NCI-H2227 (cell line): ENCODE results near the gene KCNQ4.

Source experiments
- DNase-seq: peaks from one replicate; lab custom pipeline; 2025; ENCODE audit not compliant: unreplicated experiment; lab: John Stamatoyannopoulos, UW

KCNQ4 gene

DNA sequence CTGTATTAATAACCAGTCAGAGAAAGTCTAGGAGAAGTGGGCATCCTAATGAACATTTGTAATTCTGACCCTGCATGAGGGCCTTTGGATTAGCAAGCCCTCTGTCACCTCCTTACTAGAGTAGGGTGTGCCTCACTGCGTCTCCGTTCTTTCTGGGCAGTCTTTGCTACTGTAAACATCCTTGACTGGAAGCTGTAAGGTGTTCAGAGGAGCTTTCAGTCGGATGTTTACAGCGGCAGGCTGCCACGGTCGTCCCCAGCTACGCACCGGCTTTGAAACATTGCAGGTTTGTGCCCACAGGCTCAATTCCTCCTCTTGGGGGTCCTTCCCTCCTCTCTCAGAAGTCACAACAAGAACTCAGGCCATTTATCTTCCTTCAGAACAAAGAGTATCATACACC is 29.4 kb upstream of the KCNQ4 start:
- no peak for DNase-seq

DNA sequence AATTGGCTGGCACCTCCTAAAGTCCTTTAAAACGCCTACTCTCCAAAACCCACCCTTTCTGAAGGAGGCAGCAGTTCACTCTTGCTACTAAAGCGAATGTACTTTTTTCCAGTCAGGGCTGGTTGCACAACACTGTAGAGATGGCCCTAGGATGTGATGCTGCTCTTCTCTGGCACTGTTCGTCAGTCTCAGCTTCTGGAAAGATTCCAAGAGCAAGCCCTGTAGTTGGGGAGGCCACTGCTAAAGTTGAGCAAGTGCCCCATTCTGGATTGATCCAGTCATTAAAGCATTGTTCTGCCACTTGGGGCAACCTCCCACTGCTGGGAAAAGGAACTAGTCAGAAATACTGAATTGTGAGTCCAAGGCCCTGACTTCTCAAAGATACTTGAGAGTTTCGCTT is 28.5 kb upstream of the KCNQ4 start:
- no peak for DNase-seq

DNA sequence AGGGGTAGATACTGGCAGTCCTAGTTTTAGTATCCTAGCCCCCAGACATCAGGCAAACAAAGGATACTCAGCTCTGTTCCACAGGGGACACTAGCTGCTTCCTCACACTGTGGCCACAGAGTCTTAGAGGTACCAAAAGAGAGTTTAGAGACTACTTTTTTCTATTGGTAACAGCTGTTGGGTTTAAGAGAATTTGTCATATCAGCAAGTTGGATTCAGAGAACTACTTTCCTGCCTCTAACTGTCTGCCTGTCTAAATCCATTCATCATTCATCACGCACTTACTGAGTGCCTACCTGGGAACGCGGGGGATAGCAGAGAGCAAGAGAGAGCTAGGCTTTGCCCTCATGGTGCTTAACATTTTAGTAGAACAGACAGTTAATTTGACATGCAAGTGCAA is 27.1 kb upstream of the KCNQ4 start:
- no peak for DNase-seq

DNA sequence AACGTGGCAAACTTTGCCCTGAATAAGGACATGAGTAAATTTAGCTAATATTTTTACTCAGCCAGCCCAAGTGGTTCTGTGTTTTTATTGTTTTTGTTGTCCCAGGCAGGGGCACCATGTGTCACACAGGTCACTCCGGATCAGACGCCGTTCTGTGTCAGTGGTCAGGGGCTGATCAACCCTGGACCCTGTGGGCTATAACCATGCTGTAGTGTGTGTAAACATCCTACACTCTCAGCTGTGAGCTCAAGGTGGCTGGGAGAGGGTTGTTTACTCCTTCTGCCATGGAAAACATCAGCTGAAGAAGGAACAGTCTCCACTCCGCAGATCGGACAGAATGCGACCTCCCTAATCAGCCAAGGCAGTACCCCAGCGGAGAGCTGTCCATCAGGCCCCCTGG is 26.5 kb upstream of the KCNQ4 start:
- no peak for DNase-seq

DNA sequence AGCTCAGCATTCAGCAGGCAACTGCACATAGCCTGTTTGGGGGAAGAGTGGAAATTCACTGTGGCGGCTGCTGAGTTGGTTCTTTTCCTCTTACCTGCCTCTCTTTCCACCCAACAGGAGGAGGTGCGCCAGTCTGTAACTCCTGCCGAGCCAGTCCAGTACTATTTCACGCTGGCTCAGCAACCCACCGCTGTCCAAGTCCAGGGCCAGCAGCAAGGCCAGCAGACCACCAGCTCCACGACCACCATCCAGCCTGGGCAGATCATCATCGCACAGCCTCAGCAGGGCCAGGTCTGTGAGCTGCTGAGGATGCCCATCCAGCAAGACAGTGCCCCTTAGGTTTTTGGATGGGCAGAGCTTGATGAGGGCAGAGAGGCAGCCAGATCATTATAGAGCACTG is 25.6 kb upstream of the KCNQ4 start:
- DNase-seq, result no peak

DNA sequence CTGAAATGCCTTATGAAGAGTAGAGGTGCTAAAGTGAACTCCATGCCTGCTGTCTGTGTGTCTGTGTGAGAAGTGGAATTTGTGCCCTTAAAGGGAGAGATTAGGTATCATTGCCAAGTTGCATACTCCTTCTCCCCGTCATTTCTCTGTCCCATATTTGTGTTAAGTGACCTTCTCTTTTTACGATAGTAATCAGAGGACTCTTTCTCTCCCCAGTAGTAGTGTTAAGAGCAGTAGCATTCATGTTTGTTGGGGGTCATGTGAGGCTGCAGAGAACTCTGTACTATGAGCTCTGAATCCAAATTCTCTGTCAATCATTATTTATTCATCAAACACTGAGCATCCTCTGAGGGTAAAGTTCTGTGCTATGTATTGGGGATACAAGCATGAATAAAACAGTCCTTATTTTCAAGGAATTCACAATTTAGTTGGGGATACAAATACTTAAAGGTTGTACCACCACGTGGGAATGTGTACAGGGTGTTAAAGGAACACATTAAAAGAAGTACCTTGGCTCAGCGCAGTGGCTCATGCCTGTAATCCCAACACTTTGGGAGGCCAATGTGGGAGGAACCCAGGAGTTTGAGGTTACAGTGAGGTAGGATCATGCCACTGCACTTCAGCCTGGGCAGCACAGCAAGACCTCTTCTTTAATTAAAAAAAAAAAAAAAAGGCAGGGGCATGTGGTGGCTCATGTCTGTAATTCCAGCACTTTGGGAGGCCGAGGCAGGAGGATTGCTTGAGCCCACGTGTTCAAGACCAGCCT is 24.8 kb upstream of the KCNQ4 start:
- no peak for DNase-seq

DNA sequence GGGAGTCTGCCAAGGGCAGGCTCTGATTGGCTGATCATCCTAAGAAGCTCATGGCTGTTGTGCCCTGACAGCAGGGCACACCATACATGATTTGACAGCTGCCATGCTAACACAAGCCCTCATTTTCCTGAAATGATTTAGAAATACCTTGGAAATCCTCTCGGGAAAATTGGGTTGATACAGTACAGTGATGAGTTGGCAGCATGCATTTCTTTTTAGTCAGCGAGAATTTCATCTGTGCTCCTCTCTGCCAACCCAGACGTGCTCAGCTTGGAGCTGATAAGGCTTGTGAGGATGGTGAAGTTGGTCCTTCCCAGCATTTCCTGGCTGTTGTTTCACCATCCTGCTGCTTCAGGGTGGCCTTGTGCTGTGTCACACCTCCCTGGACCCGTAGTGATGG is 22.6 kb upstream of the KCNQ4 start:
- DNase-seq, result no peak

DNA sequence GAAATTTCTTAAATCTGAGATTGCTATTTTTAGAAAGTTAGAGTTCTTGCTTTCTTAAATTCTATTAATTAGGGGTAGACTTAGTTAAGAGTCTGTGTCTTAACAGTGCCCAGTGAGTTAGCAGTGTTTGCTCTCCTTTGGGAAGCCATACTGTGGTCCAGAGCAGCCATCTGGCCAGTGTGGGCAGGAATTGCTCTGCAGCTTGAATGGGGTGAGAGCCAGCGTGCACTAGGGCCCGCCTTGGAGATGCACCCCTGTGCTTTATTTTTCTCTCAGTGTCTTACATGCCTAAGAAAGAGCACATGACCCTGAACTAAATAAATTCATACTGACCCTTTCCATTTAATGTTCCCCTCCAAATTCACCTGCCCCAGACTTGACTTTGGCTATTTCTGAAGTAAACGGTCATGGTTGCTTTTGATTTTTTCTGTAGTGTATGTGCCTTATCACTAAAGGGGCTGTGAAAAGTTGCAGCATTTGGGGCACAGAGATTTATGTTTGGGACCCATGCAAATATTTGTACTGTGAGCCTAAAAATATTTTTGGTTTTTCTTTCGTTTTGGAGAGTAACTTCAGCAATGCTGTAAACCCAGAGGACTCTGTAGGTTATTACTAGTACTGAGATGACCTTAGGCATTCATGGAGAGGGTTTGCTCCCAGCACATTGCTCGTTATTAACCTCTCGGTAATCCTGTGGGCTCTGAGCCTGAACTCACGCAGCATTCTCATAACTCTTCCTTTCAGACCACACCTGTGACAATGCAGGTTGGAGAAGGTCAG is 21.3 kb upstream of the KCNQ4 start:
- no peak for DNase-seq

DNA sequence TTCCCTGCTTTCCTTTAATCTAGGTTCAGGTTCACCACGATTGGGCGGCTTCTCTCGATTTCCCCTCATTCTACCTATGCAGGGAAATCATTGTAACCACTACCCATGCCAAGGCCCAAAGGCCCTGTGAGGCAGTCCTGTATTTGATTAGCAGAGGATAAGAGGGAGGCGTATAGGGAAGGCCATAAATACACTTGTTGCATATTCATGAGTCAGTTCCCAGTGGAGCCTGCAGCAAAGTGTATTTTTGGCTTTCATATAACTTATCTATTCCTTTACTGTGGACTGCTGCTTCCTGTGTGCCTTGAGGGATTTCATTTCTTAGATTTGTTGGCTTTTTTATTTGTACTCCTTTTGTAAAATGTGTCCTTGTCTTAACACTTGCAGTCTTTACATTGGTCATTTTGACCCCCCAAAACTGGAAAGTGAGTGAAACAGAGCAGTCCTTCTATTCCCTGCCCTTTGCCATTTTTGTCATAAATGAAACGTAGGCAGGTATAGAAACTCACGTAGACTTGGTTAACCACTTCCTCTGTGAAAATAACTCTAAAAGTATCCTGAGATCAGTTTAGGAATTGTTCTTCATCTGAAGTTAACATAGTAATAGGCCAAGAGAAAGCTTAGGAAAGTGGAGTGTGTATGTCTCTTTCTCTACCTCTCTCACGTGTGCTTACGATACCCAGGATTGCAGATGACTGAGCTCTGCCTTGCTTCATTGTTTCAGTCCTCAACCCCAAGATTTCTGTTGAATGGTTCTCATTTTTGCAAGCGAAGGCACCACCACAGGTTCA is 19.6 kb upstream of the KCNQ4 start:
- DNase-seq, result no peak

DNA sequence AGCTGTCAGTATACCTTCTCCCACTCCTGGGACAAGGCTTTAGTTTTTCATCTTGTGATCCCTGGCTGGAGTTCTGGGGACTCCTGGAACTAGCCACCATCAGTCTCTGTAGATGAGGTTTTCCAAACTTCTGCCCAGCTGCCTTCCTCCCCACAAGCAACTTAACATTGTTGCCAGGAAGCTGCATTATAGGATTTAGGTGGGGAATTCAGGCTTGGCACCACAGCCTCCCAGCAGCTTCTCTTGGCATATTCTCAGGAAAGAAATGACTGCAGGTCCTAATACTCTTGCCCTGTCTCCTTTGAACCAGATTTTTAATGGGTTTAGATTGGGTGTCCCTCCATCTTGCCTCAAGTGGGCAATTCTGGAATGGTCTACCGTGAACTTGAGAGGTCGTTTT is 18.6 kb upstream of the KCNQ4 start:
- DNase-seq, result no peak

DNA sequence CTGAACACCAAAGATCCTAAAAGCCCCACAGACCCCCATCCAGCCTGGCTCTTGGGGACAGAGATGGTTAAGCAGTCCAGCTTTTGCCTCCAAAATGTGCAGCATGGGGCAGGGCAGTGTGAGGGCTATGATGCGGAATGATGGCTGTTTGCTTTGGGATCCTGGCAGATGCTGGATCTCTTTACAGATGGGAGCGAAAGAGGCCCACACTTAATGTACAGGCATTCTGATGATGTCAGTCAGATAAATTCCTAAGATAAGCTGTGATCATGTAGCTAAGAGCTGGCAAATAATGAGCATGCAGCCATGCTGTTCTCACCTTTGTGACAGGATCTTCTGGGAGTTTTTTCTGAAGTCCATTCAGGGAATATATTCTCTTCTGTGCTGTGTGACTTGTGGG is 17.6 kb upstream of the KCNQ4 start:
- DNase-seq, result no peak

DNA sequence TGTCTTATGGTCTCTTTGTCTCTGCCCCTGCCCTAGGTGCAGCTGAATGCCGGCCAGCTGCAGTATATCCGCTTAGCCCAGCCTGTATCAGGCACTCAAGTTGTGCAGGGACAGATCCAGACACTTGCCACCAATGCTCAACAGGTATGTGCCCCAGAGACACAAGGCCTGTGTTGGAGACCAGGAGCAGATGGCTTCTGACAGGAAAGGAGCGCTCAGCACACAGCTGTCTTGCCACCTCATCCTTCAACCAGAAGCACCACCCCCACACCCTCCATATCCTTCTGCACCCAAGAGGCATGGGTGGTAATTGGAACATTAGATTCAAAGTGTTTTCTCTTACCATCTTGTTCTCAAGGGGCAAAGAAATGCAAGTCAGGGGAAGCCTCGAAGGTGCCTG is 17.0 kb upstream of the KCNQ4 start:
- no peak for DNase-seq

DNA sequence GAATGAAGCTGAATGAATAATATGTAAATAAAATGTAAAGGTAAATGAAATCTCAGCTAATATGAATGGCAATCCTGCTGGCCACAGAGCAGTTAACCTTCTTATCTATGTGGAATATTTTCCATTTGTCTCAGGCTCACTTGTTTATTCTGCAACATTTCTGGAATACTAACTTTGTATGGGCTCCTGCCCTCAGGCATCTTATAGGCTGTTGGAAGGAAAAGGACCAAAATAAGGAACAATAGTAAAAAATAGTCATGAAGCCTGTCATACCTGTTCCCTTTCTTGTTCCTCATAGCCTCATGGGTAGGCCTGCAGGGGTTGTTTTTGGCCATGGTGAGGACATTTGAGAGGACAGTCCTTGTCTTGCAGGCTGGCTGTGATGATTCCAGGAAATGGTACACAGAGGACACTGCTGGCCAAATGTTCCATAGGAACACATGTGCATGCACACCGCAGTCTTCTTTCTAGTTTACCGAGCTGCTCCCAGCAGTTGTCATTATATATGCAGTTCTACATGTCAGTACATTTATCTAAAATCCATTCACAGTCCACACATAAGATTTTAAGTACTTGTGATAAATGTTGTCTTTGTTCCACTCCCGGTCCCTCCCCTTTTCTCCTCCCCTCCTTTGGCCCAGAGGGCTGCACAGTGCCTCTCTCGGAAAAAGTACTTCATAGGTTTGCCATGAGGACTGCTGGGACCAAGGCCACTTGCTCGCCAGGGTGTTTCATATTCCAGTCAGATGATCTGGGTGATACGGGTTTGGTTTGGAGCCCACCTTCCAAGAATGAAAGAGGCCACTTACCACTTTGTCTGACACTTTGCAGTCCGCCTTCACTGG is 15.2 kb upstream of the KCNQ4 start:
- DNase-seq, result no peak

DNA sequence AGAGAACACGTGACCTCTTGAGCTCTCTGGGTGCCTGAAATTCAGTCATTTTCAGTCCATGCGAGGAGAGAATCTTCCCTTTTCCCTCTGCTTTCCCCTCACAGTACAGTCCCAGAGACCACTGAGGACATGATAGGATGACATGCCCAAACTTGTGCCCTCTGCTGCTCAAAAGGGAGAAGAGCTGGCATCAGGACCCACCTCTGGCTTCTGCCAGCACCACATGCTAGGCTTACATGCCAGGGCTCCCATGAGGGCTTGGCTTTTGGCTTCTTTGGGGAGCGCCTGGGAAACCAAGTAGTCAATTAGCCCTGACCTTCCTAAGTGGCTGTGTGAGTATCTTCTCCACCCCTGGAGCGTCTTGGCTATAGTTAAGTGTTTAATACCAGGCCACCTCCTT is 13.8 kb upstream of the KCNQ4 start:
- no peak for DNase-seq

DNA sequence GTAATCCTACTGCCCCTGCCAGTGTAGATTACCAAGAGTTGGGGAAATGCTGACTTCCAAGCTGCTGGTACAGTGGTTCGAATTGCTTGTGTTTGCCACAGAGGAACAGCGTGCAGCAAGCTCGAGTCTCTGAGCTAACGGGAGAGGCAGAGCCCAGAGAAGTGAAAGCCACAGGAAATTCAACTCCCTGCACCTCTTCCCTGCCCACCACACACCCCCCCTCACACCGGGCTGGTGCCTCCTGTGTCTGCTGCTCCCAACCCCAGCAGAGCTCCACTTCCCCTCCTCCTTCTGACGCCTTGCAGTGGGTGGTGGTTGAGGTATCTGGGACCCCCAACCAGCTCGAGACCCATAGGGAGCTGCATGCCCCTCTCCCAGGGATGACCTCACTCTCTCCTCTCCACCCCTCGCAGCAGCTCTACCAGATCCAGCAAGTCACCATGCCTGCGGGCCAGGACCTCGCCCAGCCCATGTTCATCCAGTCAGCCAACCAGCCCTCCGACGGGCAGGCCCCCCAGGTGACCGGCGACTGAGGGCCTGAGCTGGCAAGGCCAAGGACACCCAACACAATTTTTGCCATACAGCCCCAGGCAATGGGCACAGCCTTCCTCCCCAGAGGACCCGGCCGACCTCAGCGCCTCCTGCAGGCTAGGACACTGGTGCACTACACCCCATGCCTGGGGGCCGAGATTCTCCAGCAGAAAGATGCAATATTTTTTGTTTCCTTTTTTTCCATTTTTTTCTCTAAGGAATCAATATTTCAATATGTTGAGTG is 13.1 kb upstream of the KCNQ4 start:
- DNase-seq, result no peak

DNA sequence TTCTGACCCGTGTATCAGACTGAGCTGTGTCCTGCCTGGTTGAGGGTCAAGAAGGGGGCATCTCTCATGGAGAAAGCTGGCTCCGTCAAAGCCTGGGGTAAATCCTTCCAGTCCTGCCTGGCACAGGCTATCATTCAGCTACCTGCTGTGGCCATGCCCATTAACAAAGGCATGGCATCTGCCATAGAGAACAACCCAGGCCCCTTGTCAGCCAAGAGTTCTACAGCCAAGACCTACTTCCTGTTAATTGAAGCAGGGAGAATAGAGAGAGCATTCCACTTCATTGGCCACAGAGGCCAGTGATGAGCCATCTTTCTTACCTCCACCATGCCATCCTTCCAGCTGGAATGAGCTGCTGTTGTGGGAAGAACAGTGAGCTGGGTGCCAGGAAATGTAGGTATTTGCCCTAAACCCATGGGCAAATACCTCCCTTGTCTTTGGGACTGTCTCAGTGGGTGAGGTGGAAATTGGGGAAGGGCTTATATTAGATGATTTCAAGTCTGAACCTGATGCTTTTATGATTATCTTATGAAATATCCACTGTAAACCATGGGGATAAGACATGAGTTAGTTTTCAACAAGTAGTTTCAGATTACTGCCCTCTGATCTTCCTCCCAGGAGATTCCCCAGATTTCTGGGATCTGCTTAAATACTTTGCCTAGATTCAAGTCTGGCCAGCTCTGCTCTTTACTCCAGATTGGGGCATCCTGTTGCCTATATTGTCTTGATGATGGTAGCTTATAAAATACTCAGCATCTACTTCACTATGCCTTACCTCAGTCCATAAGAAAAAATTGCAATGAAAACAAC is 11.2 kb upstream of the KCNQ4 start:
- no peak for DNase-seq

DNA sequence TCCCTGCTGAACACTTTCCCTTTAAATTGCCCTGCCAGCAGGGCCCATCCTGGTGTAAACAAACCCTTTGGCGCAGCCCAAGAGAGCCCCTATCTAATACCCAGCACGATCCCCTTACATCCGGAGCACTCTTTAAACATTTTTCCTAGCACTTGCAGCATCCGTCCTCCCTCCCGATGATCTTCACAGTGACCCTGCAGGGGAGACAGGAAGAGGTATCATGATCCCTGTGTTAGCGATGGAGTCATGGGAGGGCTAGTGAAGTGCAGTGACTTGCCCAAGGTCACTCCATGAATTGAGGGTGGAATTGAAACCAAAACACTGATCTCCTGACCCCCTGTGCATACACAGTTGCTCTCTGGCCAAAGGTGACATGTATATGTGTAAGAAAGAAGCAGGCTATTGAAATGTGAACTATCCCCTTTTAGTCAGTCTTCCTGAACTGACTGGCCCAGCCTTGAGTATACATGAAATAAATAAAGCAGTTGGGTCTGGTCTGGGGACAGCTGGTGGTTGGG is 9.8 kb upstream of the KCNQ4 start:
- DNase-seq, result no peak

DNA sequence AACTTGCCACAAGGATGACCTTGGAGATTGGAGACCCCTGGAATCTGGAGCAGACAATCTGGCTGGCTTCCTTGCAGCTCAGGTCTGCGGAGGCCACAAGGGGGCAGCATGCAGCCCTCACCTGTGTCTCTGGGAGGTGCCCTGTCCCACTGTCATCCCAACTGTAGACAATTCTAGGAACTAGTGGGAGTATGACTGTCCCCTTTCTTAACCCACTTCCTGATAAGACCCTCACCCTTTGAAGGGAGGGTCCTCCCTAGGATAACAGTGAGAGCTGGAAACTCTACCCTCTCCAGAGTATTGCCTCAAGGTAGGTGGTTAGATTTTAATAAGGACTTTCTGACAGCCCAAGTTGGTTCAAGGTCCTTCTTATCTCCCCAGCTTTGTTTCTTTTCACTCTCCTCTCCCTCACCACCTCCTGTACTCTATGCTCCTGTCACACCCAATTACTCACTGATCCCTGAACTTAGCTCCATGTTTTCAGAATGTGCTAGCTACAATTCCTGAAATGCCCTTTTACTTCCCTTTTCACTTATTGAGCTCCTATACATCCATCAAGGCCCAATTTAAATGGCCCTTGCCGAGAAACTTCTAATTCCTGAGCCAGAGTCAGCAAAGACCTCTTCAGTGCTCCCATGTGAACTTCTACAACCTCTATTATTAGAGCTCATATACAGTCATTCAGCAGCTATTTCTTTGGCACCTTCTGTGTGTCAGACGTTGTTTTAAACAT is 9.2 kb upstream of the KCNQ4 start:
- peak; percentile 53 for DNase-seq
